ENCODE data around the gene LMF1. TPM values are rescaled to one million over a fixed set of nuclear protein-coding genes. Genes with fewer than 3 reads are reported as not detected.

LMF1 gene
- total and polyA plus RNA-seq, 7 experiments from 2014 or later, result 10.6 to 63.1 (median 41.3) TPM

GRCh38 chr16:965036-965395, 5.8 kb downstream of the LMF1 start:
- Mint-ChIP-seq H3K4me3 (peak overlapping the region; percentile 30 to 83 (median 74)), H3K4me1 (peaks cover 25 to 60% (median 49%) of the 10 kb centered on the region in 7 donors), H3K9me3 (peaks cover 0 to 7% (median 0%) of the 10 kb centered on the region in 11 donors), H3K27me3 (no peaks in the 10 kb centered on the region), H3K36me3 (peaks cover 14 to 22% (median 20%) of the 10 kb centered on the region in 5 donors), H3K27ac (peak overlapping the region; percentile 56 to 96 (median 87))
- CTCF ChIA-PET, result interaction anchor here (1.4 kb wide), 1 partner anchor 32 kb away, joined by 3 read pairs; no protein-coding TSS in a partner anchor
- no peaks in the 10 kb centered on the region for H3K27me3 ChIP-seq (ENCODE audit: control insufficient read depth in 2 of 2, insufficient read depth in 2 of 2, low read length in 2 of 2)
- peaks cover 0 to 26% (median 0%) of the 10 kb centered on the region in 3 experiments for H3K36me3 ChIP-seq (ENCODE audit: control insufficient read depth in 2 of 3, insufficient read depth in 3 of 3, low read length in 3 of 3)
- no peaks in the 10 kb centered on the region for H3K9me3 ChIP-seq (ENCODE audit: control insufficient read depth in 2 of 3, low read length in 3 of 3)
- no peak for ATAC-seq
- H3K4me1 ChIP-seq (ENCODE audit: control insufficient read depth in 2 of 2, insufficient read depth in 2 of 2, low read length in 2 of 2), result peaks cover 6 to 15% of the 10 kb centered on the region in 2 donors
- H3K27ac ChIP-seq (ENCODE audit: low read depth, low read length), result peak overlapping the region; percentile 69
- POLR2A ChIA-PET, result interaction anchor here (0.8 to 3.3 kb wide), 2 partner anchors 12 to 16 kb away, joined by 4 to 34 read pairs; partner anchors contain the start of gene SOX8
- intact Hi-C loops (cut with micrococcal nuclease), result loop anchor here in 1 of 2 donors (2.0 kb wide), 1 partner anchor 16 kb away; the partner anchor contains the start of gene SOX8
- no peak overlapping the region for H3K4me3 ChIP-seq (ENCODE audit: low read length)
- DNase-seq, result no peak

- Histone ChIP-seq H3K4me3 (ENCODE audit: low read length) (no peak overlapping the region), H3K27me3 (ENCODE audit: control insufficient read depth in 2 of 2, insufficient read depth in 2 of 2, low read length in 2 of 2) (no peaks in the 10 kb centered on the region), H3K4me1 (ENCODE audit: control insufficient read depth in 2 of 2, insufficient read depth in 2 of 2, low read length in 2 of 2) (peaks cover under 1 to 10% of the 10 kb centered on the region in 2 donors), H3K9me3 (ENCODE audit: control insufficient read depth in 2 of 3, low read length in 3 of 3) (no peaks in the 10 kb centered on the region), H3K27ac (ENCODE audit: low read depth, low read length) (peak overlapping the region; percentile 69), H3K36me3 (ENCODE audit: control insufficient read depth in 2 of 3, insufficient read depth in 3 of 3, low read length in 3 of 3) (peaks cover 0 to 26% (median 0%) of the 10 kb centered on the region in 3 experiments)
- Mint-ChIP-seq H3K4me1 (peaks cover 28 to 57% (median 48%) of the 10 kb centered on the region in 7 donors), H3K4me3 (peak overlapping the region; percentile 30 to 83 (median 74)), H3K27ac (peak overlapping the region; percentile 43 to 96 (median 87)), H3K36me3 (peaks cover 14 to 22% (median 20%) of the 10 kb centered on the region in 5 donors), H3K27me3 (no peaks in the 10 kb centered on the region), H3K9me3 (peaks cover 0 to 7% (median 0%) of the 10 kb centered on the region in 11 donors)
- POLR2A ChIA-PET, result interaction anchor here (0.7 to 3.3 kb wide), 5 partner anchors 12 to 237 kb away, joined by 3 to 34 read pairs (median 4); partner anchors contain the start of gene SOX8
- ATAC-seq (peak; percentile 96), DNase-seq (peak in 6 of 9 donors; percentile 59 to 82 (median 72))
- CTCF ChIA-PET, result interaction anchor here (0.7 to 1.4 kb wide), 3 partner anchors 31 to 269 kb away, joined by 3 read pairs; no protein-coding TSS in a partner anchor
- intact Hi-C loops (cut with micrococcal nuclease), result loop anchor here in 1 of 2 donors (2.0 to 5.0 kb wide), 2 partner anchors 16 to 33 kb away; partner anchors contain the start of gene SOX8
These were observed 6.3 kb downstream of the LMF1 start for GRCh38 chr16:964356-965035.

GRCh38 chr16:963913-964312, 6.9 kb downstream of the LMF1 start:
- Mint-ChIP-seq H3K36me3 (peaks cover 14 to 22% (median 20%) of the 10 kb centered on the region in 5 donors), H3K27ac (peak overlapping the region; percentile 27 to 92 (median 71)), H3K9me3 (peaks cover 0 to 7% (median 0%) of the 10 kb centered on the region in 11 donors), H3K27me3 (no peaks in the 10 kb centered on the region), H3K4me1 (peaks cover 28 to 59% (median 47%) of the 10 kb centered on the region in 7 donors), H3K4me3 (peak overlapping the region; percentile 20 to 83 (median 74))
- intact Hi-C loops (cut with micrococcal nuclease), result loop anchor here in 1 of 2 donors (2.0 to 5.0 kb wide), 2 partner anchors 17 to 33 kb away; partner anchors contain the start of gene SOX8
- Histone ChIP-seq H3K4me3 (ENCODE audit: low read length) (no peak overlapping the region), H3K27me3 (ENCODE audit: control insufficient read depth in 2 of 2, insufficient read depth in 2 of 2, low read length in 2 of 2) (no peaks in the 10 kb centered on the region), H3K9me3 (ENCODE audit: control insufficient read depth in 2 of 3, low read length in 3 of 3) (no peaks in the 10 kb centered on the region), H3K36me3 (ENCODE audit: control insufficient read depth in 2 of 3, insufficient read depth in 3 of 3, low read length in 3 of 3) (peaks cover 0 to 26% (median 0%) of the 10 kb centered on the region in 3 experiments), H3K4me1 (ENCODE audit: control insufficient read depth in 2 of 2, insufficient read depth in 2 of 2, low read length in 2 of 2) (peaks cover 0 to 7% of the 10 kb centered on the region in 2 donors), H3K27ac (ENCODE audit: low read depth, low read length) (peak overlapping the region; percentile 45)
- ChIA-PET CTCF (interaction anchor here (0.7 to 1.4 kb wide), 3 partner anchors 32 to 268 kb away, joined by 3 read pairs; no protein-coding TSS in a partner anchor), POLR2A (interaction anchor here (0.7 to 3.3 kb wide), 4 partner anchors 17 to 236 kb away, joined by 3 to 34 read pairs (median 7); partner anchors contain the start of gene SOX8)
- ATAC-seq (no peak), DNase-seq (no peak)

GRCh38 chr16:962901-963814, 7.6 kb downstream of the LMF1 start:
- H3K4me1 ChIP-seq (ENCODE audit: control insufficient read depth in 2 of 2, insufficient read depth in 2 of 2, low read length in 2 of 2), result peaks cover 0 to 7% of the 10 kb centered on the region in 2 donors
- ChIA-PET POLR2A (interaction anchor here (0.7 to 3.3 kb wide), 3 partner anchors 18 to 34 kb away, joined by 4 to 34 read pairs (median 10); partner anchors contain the start of gene SOX8), CTCF (interaction anchor here (0.7 to 1.4 kb wide), 3 partner anchors 33 to 268 kb away, joined by 3 read pairs; no protein-coding TSS in a partner anchor)
- peaks cover 0 to 26% (median 0%) of the 10 kb centered on the region in 3 experiments for H3K36me3 ChIP-seq (ENCODE audit: control insufficient read depth in 2 of 3, insufficient read depth in 3 of 3, low read length in 3 of 3)
- Mint-ChIP-seq H3K4me3 (peak overlapping the region; percentile 20 to 83 (median 74)), H3K27ac (peak overlapping the region in 8 of 9 donors; percentile 56 to 92 (median 77)), H3K9me3 (peaks cover 0 to 7% (median 0%) of the 10 kb centered on the region in 11 donors), H3K36me3 (peaks cover 14 to 20% (median 20%) of the 10 kb centered on the region in 5 donors), H3K4me1 (peaks cover 24 to 51% (median 41%) of the 10 kb centered on the region in 7 donors), H3K27me3 (no peaks in the 10 kb centered on the region)
- no peaks in the 10 kb centered on the region for H3K27me3 ChIP-seq (ENCODE audit: control insufficient read depth in 2 of 2, insufficient read depth in 2 of 2, low read length in 2 of 2)
- intact Hi-C loops (cut with micrococcal nuclease), result loop anchor here in 1 of 2 donors (5.0 kb wide), 1 partner anchor 34 kb away; no protein-coding TSS in a partner anchor
- H3K27ac ChIP-seq (ENCODE audit: low read depth, low read length), result peak overlapping the region; percentile 45
- no peaks in the 10 kb centered on the region for H3K9me3 ChIP-seq (ENCODE audit: control insufficient read depth in 2 of 3, low read length in 3 of 3)
- no peak for DNase-seq
- no peak for ATAC-seq
- H3K4me3 ChIP-seq (ENCODE audit: low read length), result no peak overlapping the region

GRCh38 chr16:962366-962765, 8.4 kb downstream of the LMF1 start:
- Mint-ChIP-seq H3K27me3 (no peaks in the 10 kb centered on the region), H3K9me3 (peaks cover 0 to 7% (median 0%) of the 10 kb centered on the region in 11 donors), H3K36me3 (peaks cover 14 to 21% (median 20%) of the 10 kb centered on the region in 5 donors), H3K4me1 (peaks cover 24 to 49% (median 39%) of the 10 kb centered on the region in 7 donors), H3K4me3 (no peak overlapping the region), H3K27ac (no peak overlapping the region)
- Histone ChIP-seq H3K36me3 (ENCODE audit: control insufficient read depth in 2 of 3, insufficient read depth in 3 of 3, low read length in 3 of 3) (peaks cover 0 to 18% (median 0%) of the 10 kb centered on the region in 3 experiments), H3K27me3 (ENCODE audit: control insufficient read depth in 2 of 2, insufficient read depth in 2 of 2, low read length in 2 of 2) (no peaks in the 10 kb centered on the region), H3K4me1 (ENCODE audit: control insufficient read depth in 2 of 2, insufficient read depth in 2 of 2, low read length in 2 of 2) (peaks cover 0 to 7% of the 10 kb centered on the region in 2 donors), H3K4me3 (ENCODE audit: low read length) (no peak overlapping the region), H3K27ac (ENCODE audit: low read depth, low read length) (no peak overlapping the region), H3K9me3 (ENCODE audit: control insufficient read depth in 2 of 3, low read length in 3 of 3) (no peaks in the 10 kb centered on the region)
- intact Hi-C loops (cut with micrococcal nuclease), result loop anchor here in 1 of 2 donors (5.0 kb wide), 1 partner anchor 35 kb away; no protein-coding TSS in a partner anchor
- CTCF ChIA-PET, result no interaction called here
- ATAC-seq, result no peak
- POLR2A ChIA-PET, result no interaction called here
- no peak for DNase-seq

All from naive thymus-derived CD4-positive, alpha-beta T cell (primary cell).